GM18507 (cell line): ENCODE measurements around the gene XRCC4.

Experiments
- DNase-seq: peaks from one replicate; pipeline ENCODE4 v3.0.0; 2011; ENCODE audit warnings: low read depth; ENCODE audit not compliant: insufficient read length; ENCODE audit errors: extremely low spot score
- FAIRE-seq: peaks from 2 replicates; lab custom pipeline; 2011; peaks lifted over from hg19 to GRCh38; lab: Jason Lieb, UNC

XRCC4 gene

GRCh38 chr5:83069096-83069799, 8.1 kb upstream of the XRCC4 start:
- FAIRE-seq (no peak), DNase-seq (no peak)

GRCh38 chr5:83071286-83072051, 5.9 kb upstream of the XRCC4 start:
- FAIRE-seq, result no peak
- no peak for DNase-seq

- DNase-seq (no peak), FAIRE-seq (no peak)
Measured at GRCh38 chr5:83072966-83073365, 4.4 kb upstream of the XRCC4 start.

- DNase-seq, result no peak
- no peak for FAIRE-seq
Measured at GRCh38 chr5:83077662-83078261, 415 bp downstream of the XRCC4 start.

GRCh38 chr5:83082750-83083149, 5.4 kb downstream of the XRCC4 start:
- DNase-seq (no peak), FAIRE-seq (no peak)

- FAIRE-seq, result no peak
- DNase-seq, result no peak
Measured at GRCh38 chr5:83084336-83084735, 7.0 kb downstream of the XRCC4 start.

GRCh38 chr5:83085106-83085505, 7.8 kb downstream of the XRCC4 start:
- FAIRE-seq (no peak), DNase-seq (no peak)

GRCh38 chr5:83090169-83090568, 12.8 kb downstream of the XRCC4 start:
- DNase-seq (no peak), FAIRE-seq (no peak)

- no peak for DNase-seq
- FAIRE-seq, result no peak
Measured at GRCh38 chr5:83092619-83093018, 15.3 kb downstream of the XRCC4 start.

- FAIRE-seq (no peak), DNase-seq (no peak)
Measured at GRCh38 chr5:83093692-83094091, 16.3 kb downstream of the XRCC4 start.

- FAIRE-seq (no peak), DNase-seq (no peak)
Measured at GRCh38 chr5:83095163-83095956, 18.0 kb downstream of the XRCC4 start.

GRCh38 chr5:83095957-83096539, 18.7 kb downstream of the XRCC4 start:
- FAIRE-seq, result no peak

GRCh38 chr5:83096660-83097339, 19.5 kb downstream of the XRCC4 start:
- FAIRE-seq (no peak), DNase-seq (no peak)

More at GRCh38 chr5:83095957-83096539, 18.7 kb downstream of the XRCC4 start:
- DNase-seq, result no peak

- DNase-seq (no peak), FAIRE-seq (no peak)
Measured at GRCh38 chr5:83097689-83098231, 20.4 kb downstream of the XRCC4 start.

GRCh38 chr5:83099001-83099400, 21.7 kb downstream of the XRCC4 start:
- FAIRE-seq (no peak), DNase-seq (no peak)

- DNase-seq (no peak), FAIRE-seq (no peak)
Measured at GRCh38 chr5:83099445-83099844, 22.1 kb downstream of the XRCC4 start.

GRCh38 chr5:83101514-83101913, 24.2 kb downstream of the XRCC4 start:
- DNase-seq (no peak), FAIRE-seq (no peak)

- DNase-seq (no peak), FAIRE-seq (no peak)
Measured at GRCh38 chr5:83102364-83102980, 25.1 kb downstream of the XRCC4 start.
